Activated CD4-positive, CD25-positive, alpha-beta regulatory T cell treated with anti-CD3 and anti-CD28 coated beads, Interleukin-2, amount 50 U/mL, for 16 hours (primary cell): ENCODE data around the gene KCNQ2.
"Not testable (repeated sequence)": the region's sequence is repeated elsewhere in the genome, so short reads cannot be mapped to it uniquely, and the experiment has no call there.

Experiments
- DNase-seq: peaks from one replicate; pipeline ENCODE4 v3.0.0-alpha.2; 2020; ENCODE audit warnings: low read depth, low spot score

The KCNQ2 gene

DNA sequence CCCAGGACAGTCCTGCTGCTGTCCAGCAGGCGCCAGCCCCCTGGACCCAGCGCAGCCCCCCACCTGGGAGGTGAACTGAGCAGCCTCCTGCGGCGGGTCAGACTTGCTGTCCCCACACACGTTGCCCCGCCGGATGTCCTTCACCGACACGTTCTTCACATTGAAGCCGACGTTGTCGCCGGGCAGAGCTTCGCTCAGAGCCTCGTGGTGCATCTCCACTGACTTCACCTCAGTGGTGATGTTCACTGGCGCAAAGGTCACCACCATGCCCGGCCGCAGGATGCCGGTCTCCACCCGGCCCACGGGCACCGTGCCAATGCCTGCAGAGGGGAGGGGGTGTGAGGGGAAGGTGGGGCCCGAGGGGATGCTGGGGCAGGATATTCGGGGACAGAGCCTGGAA is 18.0 kb upstream of the KCNQ2 start:
- DNase-seq, result no peak

DNA sequence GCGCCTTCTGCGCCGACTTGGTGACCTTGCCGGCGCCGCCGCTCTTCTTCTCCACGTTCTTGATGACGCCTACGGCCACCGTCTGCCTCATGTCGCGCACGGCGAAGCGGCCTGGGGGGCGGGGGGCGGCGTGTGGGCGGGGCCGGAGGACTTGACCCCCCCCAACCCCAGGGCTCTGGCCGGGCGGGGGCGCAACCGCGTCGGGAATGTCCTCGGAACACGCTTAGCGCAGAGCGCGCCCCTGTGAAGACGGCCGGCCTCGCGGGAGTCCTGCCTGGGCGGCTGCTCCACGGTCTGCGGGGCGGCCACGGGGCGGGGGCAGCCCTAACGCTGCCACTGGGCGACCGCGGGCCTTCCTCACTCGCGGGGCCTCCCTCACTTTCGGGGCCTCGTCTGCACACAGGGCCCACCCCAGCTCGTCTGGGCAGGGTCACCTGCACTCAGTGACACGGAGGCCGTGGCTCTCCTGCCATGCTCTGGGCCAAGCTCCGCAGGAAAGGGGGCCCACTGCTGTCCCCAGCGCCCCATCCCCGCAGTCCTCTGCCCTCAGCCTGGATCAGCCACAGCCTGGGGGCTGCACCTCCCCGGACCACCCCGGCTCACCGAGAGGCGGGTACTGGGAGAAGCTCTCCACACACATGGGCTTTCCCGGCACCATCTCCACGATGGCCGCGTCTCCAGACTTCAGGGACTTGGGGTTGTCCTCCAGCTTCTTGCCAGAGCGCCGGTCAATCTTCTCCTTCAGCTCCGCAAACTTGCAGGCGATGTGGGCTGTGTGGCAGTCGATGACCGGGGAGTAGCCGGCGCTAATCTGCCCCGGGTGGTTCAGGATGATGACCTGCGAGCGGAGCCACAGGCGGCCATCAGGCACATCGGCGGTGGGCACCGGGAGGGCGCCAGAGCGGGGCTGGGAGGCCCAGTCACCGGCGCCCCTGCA is 16.1 kb upstream of the KCNQ2 start:
- DNase-seq, result no peak

DNA sequence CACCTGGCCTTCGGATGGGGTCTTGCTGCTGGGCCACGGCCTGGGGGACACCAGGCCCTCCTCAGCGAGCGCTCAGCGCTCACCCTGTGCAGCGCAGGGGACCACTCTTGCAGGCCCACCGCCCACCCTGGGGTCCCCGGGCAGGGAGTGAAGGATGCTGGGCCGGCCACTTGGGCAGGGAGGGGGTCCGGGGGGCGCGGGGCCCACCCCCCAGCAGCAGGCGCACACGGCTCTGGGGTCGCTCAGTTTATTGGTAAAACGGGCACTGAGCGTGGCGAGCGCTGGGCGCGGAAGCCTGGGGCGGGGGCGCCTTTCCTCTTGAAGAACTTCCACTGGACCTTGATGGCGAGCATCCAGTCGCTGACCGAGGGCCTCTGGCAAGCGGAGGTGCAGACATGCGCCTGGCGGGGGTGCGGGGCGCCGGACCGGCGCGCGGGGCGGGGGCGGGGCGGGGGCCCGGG is 15.4 kb upstream of the KCNQ2 start:
- no peak for DNase-seq

DNA sequence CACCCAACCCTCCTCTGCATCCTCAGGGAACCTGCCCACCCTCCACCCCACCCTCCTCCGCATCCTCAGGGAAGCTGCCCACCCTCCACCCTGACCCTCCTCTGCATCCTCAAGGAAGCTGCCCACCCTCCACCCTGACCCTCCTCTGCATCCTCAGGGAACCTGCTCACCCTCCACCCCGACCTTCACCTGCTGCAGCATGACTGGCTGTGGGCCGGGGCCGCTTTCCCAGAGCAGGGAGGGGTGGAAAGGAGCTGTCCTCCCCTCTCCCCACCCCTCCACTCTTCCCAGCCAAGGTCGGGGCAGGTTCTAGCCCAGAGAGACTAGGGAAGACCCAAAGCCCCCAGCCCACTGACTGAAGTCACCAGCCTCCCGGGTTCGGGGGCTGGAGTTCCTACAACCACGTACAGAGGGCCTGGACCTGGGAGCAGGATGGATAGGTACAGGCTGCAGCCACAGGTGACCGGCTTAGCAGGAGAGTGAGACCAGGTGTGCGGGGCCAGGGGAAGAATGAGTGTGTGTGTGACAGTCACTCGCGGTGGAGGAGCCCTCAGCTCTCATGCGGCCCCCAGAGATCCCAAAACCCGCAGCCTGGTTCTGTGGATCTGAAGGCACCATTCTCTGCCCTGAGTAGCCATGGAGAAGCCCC is 14.8 kb upstream of the KCNQ2 start:
- DNase-seq, result no peak

DNA sequence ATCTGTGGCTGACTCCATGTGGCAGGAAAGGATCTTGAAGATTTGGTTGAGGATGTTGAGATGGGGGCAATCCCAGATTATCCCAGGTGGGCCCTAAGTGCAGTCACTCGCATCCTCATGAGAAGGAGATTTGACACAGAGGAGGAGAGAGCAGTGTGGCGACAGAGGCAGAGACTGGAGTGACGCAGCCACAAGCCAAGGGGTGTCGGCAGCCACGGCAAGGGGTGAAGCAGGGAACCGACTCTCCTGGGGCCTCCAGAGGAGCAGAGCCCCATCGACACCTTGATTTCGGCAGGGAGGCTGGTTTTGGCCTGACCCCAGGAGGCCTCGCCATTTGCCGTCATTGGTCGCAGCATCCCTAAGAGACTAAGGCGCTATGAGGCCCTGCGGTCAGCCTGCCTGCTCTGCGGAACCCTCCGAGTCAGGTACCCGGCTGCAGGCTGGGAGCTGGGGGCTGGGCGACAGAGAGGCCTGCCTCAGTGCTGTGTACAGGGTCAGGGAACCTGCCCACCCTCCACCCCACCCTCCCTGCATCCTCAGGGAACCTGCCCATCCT is 13.9 kb upstream of the KCNQ2 start:
- no peak for DNase-seq

DNA sequence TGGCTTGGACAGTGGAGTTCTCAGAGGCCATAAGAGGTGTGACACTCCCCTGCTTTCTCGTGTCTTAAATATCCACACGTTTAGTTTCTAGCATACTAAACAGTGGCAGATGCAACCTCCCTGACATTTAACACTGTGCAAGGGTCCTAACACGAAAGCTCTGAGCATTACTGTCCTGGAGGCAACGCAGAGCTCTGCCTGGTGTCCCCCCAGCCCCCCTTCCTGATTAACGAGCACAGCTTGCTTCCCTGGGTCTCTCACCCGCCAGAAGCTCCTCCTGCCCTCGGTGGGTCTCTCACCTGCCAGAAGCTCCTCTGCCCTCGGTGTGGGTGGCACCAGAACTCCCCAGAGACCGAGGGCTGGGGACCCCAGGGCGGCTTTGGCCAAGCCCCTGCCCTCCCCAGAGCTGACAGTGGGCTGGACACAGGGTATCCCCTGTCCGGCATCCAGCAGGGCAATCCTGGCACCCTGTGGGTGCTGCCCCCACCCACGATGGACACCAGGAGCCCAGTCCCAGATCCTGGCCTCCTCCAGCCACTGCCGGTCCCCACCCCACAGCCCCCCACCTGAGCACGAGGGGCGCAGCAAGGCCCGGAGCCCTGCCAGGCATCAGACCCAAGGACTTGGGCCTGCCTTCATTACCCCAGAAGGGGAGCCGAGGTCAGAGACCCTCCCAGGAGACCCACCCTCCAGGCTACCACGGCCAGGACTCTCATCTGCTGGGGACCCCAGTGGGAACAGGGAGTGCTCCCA is 12.4 kb upstream of the KCNQ2 start:
- no peak for DNase-seq

DNA sequence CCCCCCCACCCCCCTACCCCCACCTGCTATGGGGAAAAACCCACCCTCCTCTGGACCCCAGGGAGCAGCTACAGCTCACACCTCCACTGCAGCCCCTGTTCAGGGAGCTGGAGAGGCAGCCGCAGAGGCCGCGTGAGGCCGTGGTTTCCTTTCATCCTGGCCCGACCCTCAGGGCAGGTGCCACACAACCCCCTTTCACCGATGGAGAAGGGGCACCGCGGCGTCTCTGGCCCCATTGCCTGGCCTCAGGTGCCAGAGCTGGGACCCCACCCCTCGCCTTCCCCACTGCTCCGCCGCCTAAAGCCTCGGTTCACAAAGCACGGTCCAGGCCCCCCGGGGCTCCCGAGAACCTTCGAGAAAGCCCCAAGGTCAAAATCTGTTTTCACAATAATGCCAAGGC is 11.8 kb upstream of the KCNQ2 start:
- no peak for DNase-seq

DNA sequence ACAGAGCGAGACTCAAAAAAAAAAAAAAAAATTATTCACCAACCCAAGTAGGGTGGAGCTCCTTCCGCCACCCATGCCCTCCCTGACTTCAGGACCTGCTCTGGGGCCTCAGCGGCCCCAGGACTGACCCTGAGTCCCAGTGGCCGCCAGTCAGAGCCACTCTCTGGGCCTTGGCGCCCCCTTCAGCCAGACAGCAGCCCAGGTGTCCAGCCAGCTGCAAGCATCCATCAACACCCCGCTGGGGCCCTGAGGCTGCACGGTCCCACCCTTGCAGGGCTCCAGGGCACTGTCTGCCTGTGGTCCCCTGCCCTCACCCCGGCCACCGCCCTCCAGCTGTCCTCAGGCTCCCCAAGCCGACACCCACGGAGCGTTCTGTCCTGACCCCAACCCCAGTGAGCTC is 11.4 kb upstream of the KCNQ2 start:
- DNase-seq, result no peak

DNA sequence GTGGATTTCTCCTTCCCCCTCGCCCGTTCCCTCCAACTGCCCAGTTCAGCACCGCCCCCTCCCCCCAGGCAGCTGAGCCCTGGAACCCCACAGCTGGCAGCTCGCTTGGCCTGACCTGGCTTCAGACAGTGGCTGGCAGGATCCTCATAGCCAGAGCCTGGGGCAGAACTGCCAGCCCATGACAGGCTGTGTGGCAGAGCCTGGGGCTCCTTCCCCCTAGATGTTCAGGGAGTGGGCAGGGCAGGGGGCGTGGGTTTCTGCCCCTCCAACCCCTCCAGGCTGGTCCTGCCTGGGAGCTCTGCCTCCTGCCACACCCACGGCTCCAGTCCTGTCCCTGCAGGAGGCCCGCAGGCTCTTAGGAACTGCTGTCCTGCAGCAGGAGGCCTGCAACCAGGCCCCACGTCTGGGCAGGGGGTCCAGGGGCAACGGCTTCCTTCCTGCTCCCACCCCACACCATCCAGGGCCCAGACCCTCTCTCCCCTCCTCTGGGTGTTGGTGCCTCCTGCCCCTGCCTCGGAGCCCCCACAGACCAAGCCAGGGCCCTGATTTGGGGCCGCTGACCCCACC is 9.6 kb upstream of the KCNQ2 start:
- DNase-seq, result no peak

DNA sequence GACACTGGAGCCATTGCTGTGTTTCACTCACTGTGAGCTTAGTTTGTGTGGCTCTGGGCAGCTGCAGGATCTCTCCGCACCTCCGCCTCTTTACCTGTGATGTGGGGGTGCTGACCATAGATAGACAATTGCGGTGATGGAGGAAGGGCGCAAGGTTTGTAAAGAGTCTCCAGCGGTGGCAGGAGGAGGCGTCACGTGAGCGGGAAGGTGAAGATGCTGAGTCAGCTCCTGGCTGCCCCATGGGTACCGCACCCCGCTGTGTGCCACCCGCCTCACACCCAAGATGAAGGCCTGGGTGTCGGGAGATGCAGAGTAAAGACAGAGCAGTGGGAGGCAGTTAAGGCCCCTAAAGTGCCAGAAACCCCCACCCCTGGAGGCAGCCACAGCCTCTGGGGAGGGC is 9.0 kb upstream of the KCNQ2 start:
- no peak for DNase-seq

DNA sequence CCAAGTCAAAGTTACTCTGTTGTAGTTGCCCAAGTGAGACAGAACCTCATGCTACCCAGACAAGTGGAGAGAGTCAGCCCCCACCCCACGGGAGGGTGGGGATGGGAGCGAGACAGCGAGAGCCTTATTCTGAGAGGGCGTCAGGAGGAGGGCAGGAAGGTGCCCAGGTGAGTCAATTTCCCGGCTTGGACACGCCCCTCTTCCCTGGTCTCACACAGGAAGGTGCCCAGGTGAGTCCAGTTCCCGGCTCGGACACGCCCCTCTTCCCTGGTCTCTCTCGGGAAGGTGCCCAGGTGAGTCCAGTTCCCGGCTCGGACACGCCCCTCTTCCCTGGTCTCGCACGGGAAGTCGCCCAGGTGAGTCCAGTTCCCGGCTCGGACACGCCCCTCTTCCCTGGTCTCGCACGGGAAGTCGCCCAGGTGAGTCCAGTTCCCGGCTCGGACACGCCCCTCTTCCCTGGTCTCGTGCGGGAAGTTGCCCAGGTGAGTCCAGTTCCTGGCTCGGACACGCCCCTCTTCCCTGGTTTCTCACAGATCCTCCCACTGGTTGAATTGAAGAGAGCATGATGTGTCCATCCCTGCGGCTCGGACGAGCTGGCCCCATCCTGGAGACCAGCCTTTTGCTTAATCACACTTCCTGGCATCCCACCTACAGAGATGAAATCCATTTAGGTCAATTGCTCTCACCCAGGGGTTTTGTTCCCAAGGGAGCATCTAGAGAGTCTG is 7.4 kb upstream of the KCNQ2 start:
- DNase-seq, result not testable (repeated sequence)

DNA sequence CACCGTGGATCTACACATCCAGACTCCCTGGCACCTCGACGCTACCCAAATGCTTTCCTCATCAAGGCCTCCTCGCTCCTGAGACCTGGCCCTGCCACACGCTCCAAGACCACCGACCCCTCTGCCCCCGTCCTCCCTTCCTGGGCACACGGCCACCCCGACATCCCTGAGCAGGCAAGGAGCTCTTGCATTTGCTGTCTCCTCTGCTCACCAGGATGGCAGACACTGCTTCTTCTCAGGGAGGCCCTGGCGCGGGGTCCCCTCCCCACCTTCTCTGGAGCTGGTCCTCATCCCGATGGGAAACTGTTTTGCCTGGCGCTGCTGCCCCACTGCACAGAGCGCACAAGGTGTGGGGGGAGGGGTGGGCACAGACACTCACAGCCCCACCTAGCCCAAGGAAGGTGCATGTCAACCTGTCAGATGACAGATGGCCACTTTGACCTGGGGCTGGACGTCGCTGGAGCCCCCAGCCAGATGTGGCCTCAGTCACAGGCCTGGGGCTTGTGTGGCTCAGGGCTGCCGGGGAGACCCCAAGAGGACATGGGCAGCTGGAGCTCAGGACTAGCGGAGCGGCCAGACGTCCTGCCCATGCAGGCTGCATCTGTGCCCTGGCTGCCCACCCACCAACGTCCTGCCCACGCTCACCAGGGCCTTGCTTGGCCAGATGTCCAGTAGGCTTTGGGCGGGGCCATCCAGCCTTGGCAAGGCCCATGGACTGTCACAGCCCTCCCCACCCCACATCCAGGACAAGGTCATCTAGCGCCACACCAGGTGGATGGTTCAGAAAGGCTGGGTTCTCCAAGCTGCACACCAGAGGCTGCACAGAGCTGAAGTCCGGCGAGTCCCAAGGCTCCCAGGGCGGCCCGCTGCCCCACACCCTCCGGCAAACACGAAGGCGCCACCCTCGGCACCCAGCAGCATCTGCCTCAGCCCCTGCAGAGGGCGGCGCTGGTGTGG is 6.2 kb upstream of the KCNQ2 start:
- no peak for DNase-seq

DNA sequence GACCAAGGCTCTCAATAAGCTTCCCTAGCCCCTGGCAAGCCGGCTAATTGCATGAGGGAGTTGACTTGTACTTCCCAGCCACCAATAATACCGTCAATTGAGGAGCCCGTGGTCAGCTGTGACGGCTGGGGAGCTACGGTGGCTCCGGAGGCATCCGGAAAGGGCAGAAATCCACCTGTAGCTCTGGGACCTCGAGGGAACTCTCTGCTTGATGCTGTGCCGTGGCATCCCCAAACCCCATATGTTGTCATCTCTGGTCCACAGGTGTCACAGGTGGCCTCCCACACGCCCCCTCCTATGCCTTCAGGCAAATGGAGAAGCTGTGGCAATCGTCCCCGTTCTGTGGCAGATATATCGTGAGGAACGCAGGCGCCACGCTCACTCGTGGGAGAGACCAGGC is 5.5 kb upstream of the KCNQ2 start:
- DNase-seq, result no peak

DNA sequence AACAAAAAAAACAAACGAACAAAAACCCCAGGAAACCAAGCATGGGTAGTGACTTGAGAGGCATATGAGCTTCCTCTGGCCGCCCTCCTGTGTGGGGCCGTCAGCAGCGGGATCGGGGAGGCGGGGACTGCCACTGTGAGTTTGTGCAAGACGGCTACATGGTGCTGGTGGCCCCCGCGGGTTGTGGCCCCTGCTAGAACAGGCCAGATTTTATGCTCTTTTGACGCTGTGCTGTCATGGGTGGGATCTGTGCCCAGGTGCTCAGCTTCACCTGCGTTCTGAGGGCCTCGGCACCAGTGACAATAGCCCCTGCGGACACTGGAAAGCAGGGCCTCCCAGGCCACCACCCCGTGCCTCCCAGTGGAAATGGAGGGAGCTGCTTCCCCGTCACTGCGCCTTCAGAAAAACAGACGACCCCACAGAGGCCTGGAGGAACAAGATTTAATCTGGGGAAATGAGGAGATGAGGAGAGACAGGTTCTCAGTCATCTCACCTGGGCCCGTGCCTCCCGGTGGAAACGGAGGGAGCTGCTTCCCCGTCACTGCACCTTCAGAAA is 4.7 kb upstream of the KCNQ2 start:
- DNase-seq, result no peak

DNA sequence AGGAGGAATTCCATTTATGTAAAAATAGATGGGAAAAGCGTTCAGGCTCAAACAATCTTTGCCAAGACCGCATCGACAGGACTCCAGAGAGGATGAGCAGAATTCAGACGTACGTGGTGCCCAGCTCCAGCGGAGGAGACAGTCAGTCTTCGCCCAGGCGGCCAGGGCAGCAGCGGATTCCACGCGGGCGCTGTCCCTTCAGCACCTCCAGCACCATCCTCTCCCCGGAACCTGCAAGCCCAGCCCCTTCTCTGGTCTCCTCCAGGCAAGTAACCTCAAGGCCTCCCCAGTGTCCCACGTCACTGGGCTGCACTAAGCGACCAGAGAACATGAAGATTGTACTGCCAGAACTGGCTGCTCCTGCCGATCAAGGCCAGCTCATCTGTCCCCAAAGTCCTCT is 2.8 kb upstream of the KCNQ2 start:
- DNase-seq, result no peak

DNA sequence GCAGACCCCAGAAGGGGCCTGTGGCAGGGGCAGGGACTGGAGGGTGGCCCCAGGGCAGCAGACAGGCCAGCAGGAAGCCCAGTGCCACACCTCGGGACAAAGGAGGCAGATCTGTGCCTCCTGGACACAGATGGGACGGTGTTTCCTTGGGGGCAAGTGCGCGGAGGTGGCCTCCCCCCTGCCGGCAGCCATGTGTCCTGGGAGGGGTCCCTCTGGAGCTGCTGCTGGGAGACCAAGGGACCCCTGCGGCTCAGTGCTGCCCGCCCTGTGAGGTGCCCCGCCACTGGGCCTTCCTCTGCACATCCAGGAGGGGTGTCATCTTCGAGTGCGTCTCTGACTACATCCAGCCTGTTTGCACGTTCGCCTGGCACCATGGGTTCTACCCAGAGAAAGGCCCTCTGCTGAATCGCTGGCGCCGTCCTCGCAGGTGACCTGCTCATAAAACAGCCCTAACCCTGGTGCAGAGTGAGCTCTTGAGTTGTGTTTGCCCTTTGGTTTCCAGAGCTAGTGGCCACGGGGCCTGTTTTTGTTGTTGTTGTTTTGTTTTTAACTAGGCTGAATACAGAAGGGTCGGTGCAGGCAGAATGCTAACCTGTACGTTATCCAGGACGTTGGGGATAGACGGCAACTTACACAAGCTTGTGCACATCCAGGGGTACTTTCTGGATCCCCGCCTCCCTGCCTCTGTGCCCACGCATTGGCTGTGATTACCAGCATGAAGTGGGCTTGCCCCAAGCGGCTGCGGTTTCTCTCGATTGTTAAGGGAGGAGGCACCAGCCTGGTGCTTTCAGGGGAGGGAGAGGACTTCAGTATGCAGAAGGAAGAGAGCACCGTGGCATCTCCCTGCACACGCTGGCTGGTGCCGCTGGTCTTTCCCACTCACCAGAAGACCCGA is 1.3 kb upstream of the KCNQ2 start:
- no peak for DNase-seq

DNA sequence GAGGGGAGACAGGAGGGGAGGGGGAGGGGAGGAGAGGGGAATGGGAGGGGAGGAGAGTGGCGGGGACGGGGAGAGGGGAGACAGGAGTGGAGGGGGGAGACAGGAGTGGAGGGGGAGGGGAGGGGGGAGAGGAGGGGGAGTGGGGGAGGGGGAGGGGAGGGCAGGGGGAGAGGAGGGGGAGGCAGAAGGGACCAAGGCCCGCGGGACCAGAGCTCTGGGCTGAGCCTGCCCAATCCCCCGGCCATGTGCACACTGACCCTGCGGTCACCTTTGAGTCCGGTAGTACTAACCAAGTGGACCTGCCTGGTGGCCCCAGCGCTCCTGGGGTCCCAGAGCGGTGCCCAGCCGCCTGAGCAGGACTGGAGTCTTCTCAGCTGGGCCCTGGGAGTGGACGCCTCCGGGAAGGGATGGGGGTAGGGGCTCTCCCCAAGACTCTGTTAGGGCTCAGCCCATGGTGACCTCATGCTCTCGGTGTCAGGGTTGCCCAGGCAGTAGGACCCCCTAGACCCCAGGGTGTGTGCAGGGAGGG is 471 bp upstream of the KCNQ2 start:
- DNase-seq, result no peak

DNA sequence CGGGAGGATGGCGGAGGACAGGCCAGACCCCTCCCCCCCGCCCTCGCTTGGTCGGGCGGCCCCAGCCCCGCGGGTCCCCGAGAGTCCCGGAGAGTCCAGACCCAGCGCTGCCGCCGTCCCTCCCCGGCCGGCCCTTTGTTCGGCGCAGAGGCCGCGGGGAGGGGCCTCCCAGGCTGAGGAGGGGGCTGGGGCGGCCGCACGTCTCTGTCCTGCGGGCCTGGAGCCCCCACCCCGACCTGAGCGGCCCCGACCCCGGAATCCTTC is 806 bp downstream of the KCNQ2 start:
- DNase-seq, result no peak
